HCT116 (cell line): Measurements from ENCODE around the gene ZNF541. TPM values are rescaled to one million over a fixed set of nuclear protein-coding genes. Genes with fewer than 3 reads are reported as not detected.

Experiments used
- ATAC-seq: fragments of 200-7000 bp; cut with Tn5 transposase; 2 replicates; pipeline ENCODE4 v1.9.1; 2020; ENCODE audit warnings: mild to moderate bottlenecking, moderate library complexity
- BruUV-seq: library from RNA; stranded (reverse); fragments of 400-500 nt; replicated peaks from 2 replicates; lab custom pipeline; 2021; lab: Mats Ljungman, UMichigan
- CTCF ChIA-PET: fragments of 300-600 bp; sonication (Branson Sonifier 250); formaldehyde crosslinking; loops from one replicate; lab custom pipeline; 2021; ENCODE audit warnings: antibody characterized with exemption; lab: Charles Lee
- POLR2A ChIA-PET: fragments of 300-600, 350-600 bp; sonication (Branson Sonifier 250); formaldehyde crosslinking; loops from one replicate; lab custom pipeline; 2021; ENCODE audit warnings: antibody characterized with exemption; lab: Charles Lee
- RAD21 ChIA-PET, 2 experiments: fragments of 300-600 bp; sonication (Branson Sonifier 250); formaldehyde crosslinking; loops; one replicate each; lab custom pipeline; 2023; ENCODE audit warnings: low total read pairs in 2 of 2; ENCODE audit not compliant: uncharacterized antibody in 2 of 2, unreplicated experiment in 2 of 2, low non-redundant PET in 1 of 2; lab: Charles Lee
- DNase-seq: peaks from one replicate; pipeline ENCODE4 v3.0.0-alpha.2; 2010; ENCODE audit warnings: low read depth, low spot score
- H2AFZ ChIP-seq: fragments of 200-600 bp; shearing (Covaris generic), sonication (generic); 2 replicates; pipeline ENCODE4 v1.6.1; 2017; ENCODE audit warnings: low read depth, mixed run types, mixed read lengths, antibody characterized with exemption, low read length; ENCODE audit not compliant: poor library complexity, severe bottlenecking
- H3K27ac ChIP-seq: 2 replicates; pipeline ENCODE4 v1.5.1; 2012; ENCODE audit warnings: low read depth, low read length
- H3K27me3 ChIP-seq: fragments of 200-600 bp; sonication (generic); 2 replicates; pipeline ENCODE4 v1.6.1; 2016; ENCODE audit warnings: mixed run types, low read length, mixed read lengths; ENCODE audit not compliant: insufficient read depth
- H3K36me3 ChIP-seq, 2 experiments: fragments of 200-500 bp in 1 of 2; fragments of 200-600 bp in 1 of 2; sonication (Bioruptor generic) in 1 of 2; sonication (generic) in 1 of 2; 2 replicates each; pipeline versions ENCODE4 v1.5.1 to v1.6.1; 2014 to 2016; ENCODE audit warnings: low read length in 2 of 2, inconsistent platforms in 1 of 2, mixed read lengths in 1 of 2, mixed run types in 1 of 2; ENCODE audit not compliant: insufficient read depth in 2 of 2, control insufficient read depth in 1 of 2
- H3K4me1 ChIP-seq, 2 experiments: fragments of 200-600 bp in 1 of 2; sonication (generic) in 1 of 2; 2 replicates each; pipeline versions ENCODE4 v1.5.1 to v1.6.1; 2012 to 2017; ENCODE audit warnings: low read length in 2 of 2, inconsistent platforms in 1 of 2, mild to moderate bottlenecking in 1 of 2, mixed read lengths in 1 of 2, mixed run types in 1 of 2, moderate library complexity in 1 of 2; ENCODE audit not compliant: insufficient read depth in 2 of 2, control insufficient read depth in 1 of 2
- H3K4me2 ChIP-seq: fragments of 200-600 bp; sonication (generic); 2 replicates; pipeline ENCODE4 v1.6.1; 2017; ENCODE audit warnings: mixed run types, low read length, mixed read lengths
- H3K4me3 ChIP-seq, 2 experiments: fragments of 200-600 bp in 1 of 2; sonication (generic) in 1 of 2; replicated peaks in 1 of 2; 2 replicates each; pipeline ENCODE4 v1.5.1; 2011 to 2016; ENCODE audit warnings: low read length in 2 of 2, control low read depth in 1 of 2, low read depth in 1 of 2, mild to moderate bottlenecking in 1 of 2, mixed read lengths in 1 of 2, mixed run types in 1 of 2
- H3K79me2 ChIP-seq: fragments of 200-600 bp; sonication (generic); 2 replicates; pipeline ENCODE4 v1.6.1; 2017; ENCODE audit warnings: mild to moderate bottlenecking, mixed run types, low read length, moderate library complexity, mixed read lengths; ENCODE audit not compliant: insufficient read depth
- H3K9ac ChIP-seq: fragments of 200-600 bp; sonication (generic); 2 replicates; pipeline ENCODE4 v1.6.1; 2016; ENCODE audit warnings: low read length, mixed read lengths
- H3K9me2 ChIP-seq: fragments of 200-600 bp; sonication (generic), shearing (Covaris generic); 2 replicates; pipeline ENCODE4 v1.6.1; 2017; ENCODE audit warnings: mixed run types, mild to moderate bottlenecking, moderate library complexity; ENCODE audit not compliant: insufficient read depth
- H3K9me3 ChIP-seq, 2 experiments: fragments of 200-500 bp in 1 of 2; fragments of 200-600 bp in 1 of 2; sonication (Bioruptor generic) in 1 of 2; sonication (generic) in 1 of 2; 2 replicates each; pipeline ENCODE4 v1.6.1; 2014 to 2017; ENCODE audit warnings: low read length in 2 of 2, mixed read lengths in 2 of 2, inconsistent platforms in 1 of 2, low read depth in 1 of 2, mild to moderate bottlenecking in 1 of 2, mixed run types in 1 of 2, moderate library complexity in 1 of 2; ENCODE audit not compliant: control insufficient read depth in 1 of 2, insufficient read depth in 1 of 2
- H4K20me1 ChIP-seq: fragments of 200-600 bp; sonication (generic), shearing (Covaris generic); 2 replicates; pipeline ENCODE4 v1.6.1; 2017; ENCODE audit warnings: mixed run types, mild to moderate bottlenecking, moderate library complexity; ENCODE audit not compliant: insufficient read depth
- CEBPB ChIP-seq: IDR thresholded peaks from 2 replicates; pipeline ENCODE4 v1.6.1; 2012; ENCODE audit warnings: low read depth
- EGR1 ChIP-seq: IDR thresholded peaks from 2 replicates; pipeline ENCODE4 v1.6.1; 2012; ENCODE audit warnings: low read depth
- ELF1 ChIP-seq: IDR thresholded peaks from 2 replicates; pipeline ENCODE4 v1.6.1; 2012; ENCODE audit warnings: low read depth, borderline replicate concordance
- EZH2 ChIP-seq: fragments of 200-600 bp; sonication (generic); IDR thresholded peaks from 2 replicates; pipeline ENCODE4 v1.6.1; 2017; ENCODE audit warnings: antibody characterized with exemption, mixed run types
- EZH2phosphoT487 ChIP-seq: fragments of 200-600 bp; IDR thresholded peaks from 2 replicates; pipeline ENCODE4 v1.6.1; 2018; ENCODE audit warnings: antibody characterized with exemption, borderline replicate concordance
- POLR2A ChIP-seq: IDR thresholded peaks from 2 replicates; pipeline ENCODE4 v1.7.0; 2011; ENCODE audit warnings: borderline replicate concordance; ENCODE audit not compliant: insufficient read depth, insufficient read length; ENCODE audit errors: extremely low read depth
- POLR2AphosphoS5 ChIP-seq: IDR thresholded peaks from 2 replicates; pipeline ENCODE4 v1.6.1; 2011; ENCODE audit warnings: mild to moderate bottlenecking, low read depth, low read length, moderate library complexity
- REST ChIP-seq: IDR thresholded peaks from 2 replicates; pipeline ENCODE4 v1.6.1; 2012; ENCODE audit warnings: low read depth
- SP1 ChIP-seq: IDR thresholded peaks from 2 replicates; pipeline ENCODE4 v1.6.1; 2012; ENCODE audit warnings: low read depth
- YY1 ChIP-seq: IDR thresholded peaks from 2 replicates; pipeline ENCODE4 v1.6.1; 2011; ENCODE audit warnings: low read length, low read depth, moderate library complexity, mild to moderate bottlenecking; ENCODE audit not compliant: insufficient replicate concordance; ENCODE audit errors: extremely low read depth
- ZBTB33 ChIP-seq: IDR thresholded peaks from 2 replicates; pipeline ENCODE4 v1.6.1; 2011; ENCODE audit warnings: mild to moderate bottlenecking, low read length, moderate library complexity; ENCODE audit not compliant: insufficient replicate concordance; ENCODE audit errors: extremely low read depth
- ZFX ChIP-seq: fragments of 450-650 bp; IDR thresholded peaks from 2 replicates; pipeline ENCODE4 v1.6.1; 2017
- ZNF274 ChIP-seq: fragments of 200-500 bp; sonication (Bioruptor generic); IDR thresholded peaks from 2 replicates; pipeline ENCODE4 v1.6.1; 2014; ENCODE audit warnings: mild to moderate bottlenecking, low read depth, low read length, inconsistent platforms
- intact Hi-C: fragments of 100-400 bp; cut with micrococcal nuclease; formaldehyde crosslinking; loops from 2 replicates; pipeline ENCODE4 v1.10.0; 2022
- total RNA-seq: library from RNA; stranded (reverse); gene quantifications from one replicate; pipeline ENCODE4 v1.2.1, GENCODE V29; 2021; ENCODE audit not compliant: unreplicated experiment

The ZNF541 gene
- total RNA-seq, 1 experiment from 2014 or later: not detected

GRCh38 chr19:47608969-47609905 lies 36.3 kb upstream of the ZNF541 start, which contains the start of gene BICRA:
Gene BICRA, plus strand, starts transcription at chr19:47609134. Its CDS starts 64,441 bp downstream, at chr19:47673575.
- no peak for DNase-seq
- intact Hi-C loops: loop anchor here (10.0 kb wide), 1 partner anchor 164 kb away; no protein-coding TSS in a partner anchor
- Histone ChIP-seq H3K27ac (peak within 1 kb of the TSS; percentile 91), H4K20me1 (no peaks in the 10 kb centered on the region), H3K36me3 (no peaks in the 10 kb centered on the region), H3K9me3 (no peaks in the 10 kb centered on the region), H3K9me2 (no peaks in the 10 kb centered on the region), H3K27me3 (no peaks in the 10 kb centered on the region)
- ChIA-PET POLR2A (interaction anchor here (0.9 kb wide), 1 partner anchor 39 kb away, joined by 3 read pairs; no protein-coding TSS in a partner anchor), RAD21 (interaction anchor here in 1 of 2 experiments (0.8 kb wide), 1 partner anchor 9 kb away, joined by 5 read pairs; no protein-coding TSS in a partner anchor), CTCF (no interaction called here)
- no peak for TF ChIP-seq REST
- no peak for TF ChIP-seq EZH2
- TF ChIP-seq POLR2A: no peak
- TF ChIP-seq ZFX: no peak
- TF ChIP-seq EZH2phosphoT487: no peak
- TF ChIP-seq EGR1: no peak
- TF ChIP-seq ELF1: no peak
- peak; percentile 58 for TF ChIP-seq YY1
- TF ChIP-seq POLR2AphosphoS5: peak; percentile 67
- peak; percentile 2; the same call in 1 of the 2 replicates for TF ChIP-seq SP1
- TF ChIP-seq CEBPB: no peak
- TF ChIP-seq ZNF274: no peak
- no peak for TF ChIP-seq ZBTB33
- TF ChIP-seq, all 23 proteins: peak for 3
- Histone ChIP-seq H3K4me1 (peaks cover 10 to 20% of the 10 kb centered on the region in 2 experiments), H3K4me3 (peak within 1 kb of the TSS; percentile 84 to 99), H3K79me2 (peaks cover 48% of the 10 kb centered on the region), H3K4me2 (peak within 1 kb of the TSS; percentile 95), H2AFZ (no peak within 1 kb of the TSS), H3K9ac (peak within 1 kb of the TSS; percentile 96)
- ATAC-seq: peak; percentile 62
- no TSS peak for BruUV-seq
